MM.1S (cell line): ENCODE data around the gene SDK1.

Source experiments
- DNase-seq: peaks from one replicate; pipeline ENCODE4 v3.0.0-alpha.2; 2015
- H2AFZ ChIP-seq: fragments of 300-600 bp; sonication (generic); 2 replicates; pipeline ENCODE4 v1.6.0; 2016; ENCODE audit warnings: antibody characterized with exemption, low read length
- H3F3A ChIP-seq: fragments of 300-600 bp; sonication (generic); 2 replicates; pipeline ENCODE4 v1.6.1; 2016; ENCODE audit warnings: mild to moderate bottlenecking, antibody characterized with exemption, low read length, moderate library complexity, mixed read lengths; ENCODE audit not compliant: insufficient read depth
- H3K27ac ChIP-seq: fragments of 300-600 bp; sonication (generic); 2 replicates; pipeline ENCODE4 v1.5.1; 2016; ENCODE audit warnings: mild to moderate bottlenecking, low read length
- H3K27me3 ChIP-seq: fragments of 300-600 bp; sonication (generic); replicated peaks from 2 replicates; pipeline ENCODE4 v1.6.0; 2016; ENCODE audit warnings: low read length; ENCODE audit not compliant: insufficient read depth
- H3K36me3 ChIP-seq: fragments of 300-600 bp; sonication (generic); replicated peaks from 2 replicates; pipeline ENCODE4 v1.6.1; 2016; ENCODE audit warnings: mild to moderate bottlenecking, low read length, mixed read lengths; ENCODE audit not compliant: insufficient read depth
- H3K4me1 ChIP-seq: fragments of 300-600 bp; sonication (generic); 2 replicates; pipeline ENCODE4 v1.6.1; 2016; ENCODE audit warnings: low read length, mixed read lengths
- H3K4me2 ChIP-seq: fragments of 300-600 bp; sonication (generic); 2 replicates; pipeline ENCODE4 v1.6.0; 2016; ENCODE audit warnings: low read depth, low read length
- H3K4me3 ChIP-seq: fragments of 300-600 bp; sonication (generic); 2 replicates; pipeline ENCODE4 v1.5.1; 2016; ENCODE audit warnings: low read length, mixed read lengths
- H3K79me2 ChIP-seq: fragments of 300-600 bp; sonication (generic); 2 replicates; pipeline ENCODE4 v1.6.1; 2016; ENCODE audit warnings: mixed run types, low read length, mixed read lengths
- H3K9ac ChIP-seq: fragments of 300-600 bp; sonication (generic); 2 replicates; pipeline ENCODE4 v1.6.1; 2016; ENCODE audit warnings: low read length, mixed read lengths
- H3K9me2 ChIP-seq: fragments of 300-600 bp; sonication (generic); replicated peaks from 2 replicates; pipeline ENCODE4 v1.6.1; 2016; ENCODE audit warnings: mild to moderate bottlenecking, low read length, mixed read lengths; ENCODE audit not compliant: insufficient read depth
- H3K9me3 ChIP-seq: fragments of 300-600 bp; sonication (generic); replicated peaks from 2 replicates; pipeline ENCODE4 v1.6.1; 2016; ENCODE audit warnings: mild to moderate bottlenecking, low read length, mixed read lengths; ENCODE audit not compliant: insufficient read depth
- H4K20me1 ChIP-seq: fragments of 300-600 bp; sonication (generic); 2 replicates; pipeline ENCODE4 v1.6.1; 2016; ENCODE audit warnings: mild to moderate bottlenecking, low read length, moderate library complexity, mixed read lengths; ENCODE audit not compliant: insufficient read depth
- EZH2 ChIP-seq: fragments of 300-600 bp; sonication (generic); optimal IDR thresholded peaks from 2 replicates; pipeline ENCODE3; 2017; ENCODE audit warnings: low read depth, mild to moderate bottlenecking, antibody characterized with exemption, low read length, mixed read lengths
- EZH2phosphoT487 ChIP-seq: fragments of 300-600 bp; sonication (generic); IDR thresholded peaks from 2 replicates; pipeline ENCODE4 v1.6.1; 2018; ENCODE audit warnings: antibody characterized with exemption, low read length
- TF ChIP-seq, protein P1 (sequence below): fragments of 300-600 bp; sonication (generic); IDR thresholded peaks from 2 replicates; pipeline ENCODE4 v1.5.1; 2016; ENCODE audit warnings: antibody characterized with exemption, low read length, mixed read lengths

SDK1 gene

GRCh38 chr7:4238861-4239260 lies 937.8 kb downstream of the SDK1 start:
- H3K27me3 ChIP-seq: no peaks in the 10 kb centered on the region
- no peaks in the 10 kb centered on the region for H3K9me2 ChIP-seq
- H3K9ac ChIP-seq: no peak overlapping the region
- DNase-seq: no peak
- H2AFZ ChIP-seq: no peak overlapping the region
- no peak overlapping the region for H3K4me3 ChIP-seq
- TF ChIP-seq EZH2phosphoT487 (no peak), EZH2 (no peak)
- TF ChIP-seq, protein P1, sequence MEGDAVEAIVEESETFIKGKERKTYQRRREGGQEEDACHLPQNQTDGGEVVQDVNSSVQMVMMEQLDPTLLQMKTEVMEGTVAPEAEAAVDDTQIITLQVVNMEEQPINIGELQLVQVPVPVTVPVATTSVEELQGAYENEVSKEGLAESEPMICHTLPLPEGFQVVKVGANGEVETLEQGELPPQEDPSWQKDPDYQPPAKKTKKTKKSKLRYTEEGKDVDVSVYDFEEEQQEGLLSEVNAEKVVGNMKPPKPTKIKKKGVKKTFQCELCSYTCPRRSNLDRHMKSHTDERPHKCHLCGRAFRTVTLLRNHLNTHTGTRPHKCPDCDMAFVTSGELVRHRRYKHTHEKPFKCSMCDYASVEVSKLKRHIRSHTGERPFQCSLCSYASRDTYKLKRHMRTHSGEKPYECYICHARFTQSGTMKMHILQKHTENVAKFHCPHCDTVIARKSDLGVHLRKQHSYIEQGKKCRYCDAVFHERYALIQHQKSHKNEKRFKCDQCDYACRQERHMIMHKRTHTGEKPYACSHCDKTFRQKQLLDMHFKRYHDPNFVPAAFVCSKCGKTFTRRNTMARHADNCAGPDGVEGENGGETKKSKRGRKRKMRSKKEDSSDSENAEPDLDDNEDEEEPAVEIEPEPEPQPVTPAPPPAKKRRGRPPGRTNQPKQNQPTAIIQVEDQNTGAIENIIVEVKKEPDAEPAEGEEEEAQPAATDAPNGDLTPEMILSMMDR: no peak
- H3K4me2 ChIP-seq: no peak overlapping the region
- no peaks in the 10 kb centered on the region for H4K20me1 ChIP-seq
- H3K27ac ChIP-seq: no peak overlapping the region
- H3K79me2 ChIP-seq: no peaks in the 10 kb centered on the region
- H3K9me3 ChIP-seq: no peaks in the 10 kb centered on the region
- no peaks in the 10 kb centered on the region for H3K36me3 ChIP-seq
- no peaks in the 10 kb centered on the region for H3F3A ChIP-seq
- no peaks in the 10 kb centered on the region for H3K4me1 ChIP-seq

GRCh38 chr7:4240042-4240441 lies 939.0 kb downstream of the SDK1 start:
- no peak overlapping the region for H3K9ac ChIP-seq
- H3K9me2 ChIP-seq: no peaks in the 10 kb centered on the region
- H3K9me3 ChIP-seq: no peaks in the 10 kb centered on the region
- H3K4me2 ChIP-seq: no peak overlapping the region
- TF ChIP-seq EZH2phosphoT487 (no peak), EZH2 (no peak)
- TF ChIP-seq, protein P1: no peak
- no peaks in the 10 kb centered on the region for H3K36me3 ChIP-seq
- H3K4me1 ChIP-seq: no peaks in the 10 kb centered on the region
- no peak overlapping the region for H3K4me3 ChIP-seq
- no peak overlapping the region for H2AFZ ChIP-seq
- no peaks in the 10 kb centered on the region for H3F3A ChIP-seq
- no peak overlapping the region for H3K27ac ChIP-seq
- no peaks in the 10 kb centered on the region for H3K27me3 ChIP-seq
- H3K79me2 ChIP-seq: no peaks in the 10 kb centered on the region
- no peak for DNase-seq
- no peaks in the 10 kb centered on the region for H4K20me1 ChIP-seq

GRCh38 chr7:4240520-4241303 lies 939.7 kb downstream of the SDK1 start:
- Histone ChIP-seq H3K4me2 (no peak overlapping the region), H3K79me2 (no peaks in the 10 kb centered on the region), H3K27me3 (no peaks in the 10 kb centered on the region), H2AFZ (no peak overlapping the region), H4K20me1 (no peaks in the 10 kb centered on the region), H3F3A (no peaks in the 10 kb centered on the region), H3K4me3 (no peak overlapping the region), H3K27ac (no peak overlapping the region), H3K9ac (no peak overlapping the region), H3K9me2 (no peaks in the 10 kb centered on the region), H3K9me3 (no peaks in the 10 kb centered on the region), H3K4me1 (no peaks in the 10 kb centered on the region), H3K36me3 (no peaks in the 10 kb centered on the region)
- no peak for TF ChIP-seq EZH2
- TF ChIP-seq, protein P1: no peak
- no peak for TF ChIP-seq EZH2phosphoT487
- DNase-seq: no peak
